HUES64 (cell line): ENCODE data around the gene CDC42SE2.

Source experiments
- H3K27ac ChIP-seq: 2 replicates; pipeline ENCODE4 v1.7.0; 2013; ENCODE audit warnings: low read depth, low read length, inconsistent platforms
- H3K27me3 ChIP-seq: 2 replicates; pipeline ENCODE4 v1.6.1; 2013; ENCODE audit warnings: mild to moderate bottlenecking, low read length; ENCODE audit not compliant: insufficient read depth
- H3K36me3 ChIP-seq: 2 replicates; pipeline ENCODE4 v1.6.1; 2013; ENCODE audit warnings: mild to moderate bottlenecking, low read length; ENCODE audit not compliant: insufficient read depth
- H3K4me1 ChIP-seq: 2 replicates; pipeline ENCODE4 v1.6.1; 2013; ENCODE audit warnings: mild to moderate bottlenecking, low read length, moderate library complexity; ENCODE audit not compliant: insufficient read depth
- H3K4me3 ChIP-seq: 2 replicates; pipeline ENCODE4 v1.5.1; 2013; ENCODE audit warnings: mild to moderate bottlenecking, low read length, moderate library complexity
- H3K9ac ChIP-seq: 2 replicates; pipeline ENCODE4 v1.6.1; 2013; ENCODE audit warnings: mild to moderate bottlenecking, low read depth, low read length
- H3K9me3 ChIP-seq: 2 replicates; pipeline ENCODE4 v1.6.1; 2013; ENCODE audit warnings: low read depth, low read length; ENCODE audit not compliant: insufficient read depth
- WGBS: fragments of 150-250, 120-280 bp; methylation state at CpG from one replicate; pipeline ENCODE4 v1.1.7; 2013; ENCODE audit warnings: missing lambda C conversion rate; 5-methylcytosine and 5-hydroxymethylcytosine counted together

The CDC42SE2 gene

DNA sequence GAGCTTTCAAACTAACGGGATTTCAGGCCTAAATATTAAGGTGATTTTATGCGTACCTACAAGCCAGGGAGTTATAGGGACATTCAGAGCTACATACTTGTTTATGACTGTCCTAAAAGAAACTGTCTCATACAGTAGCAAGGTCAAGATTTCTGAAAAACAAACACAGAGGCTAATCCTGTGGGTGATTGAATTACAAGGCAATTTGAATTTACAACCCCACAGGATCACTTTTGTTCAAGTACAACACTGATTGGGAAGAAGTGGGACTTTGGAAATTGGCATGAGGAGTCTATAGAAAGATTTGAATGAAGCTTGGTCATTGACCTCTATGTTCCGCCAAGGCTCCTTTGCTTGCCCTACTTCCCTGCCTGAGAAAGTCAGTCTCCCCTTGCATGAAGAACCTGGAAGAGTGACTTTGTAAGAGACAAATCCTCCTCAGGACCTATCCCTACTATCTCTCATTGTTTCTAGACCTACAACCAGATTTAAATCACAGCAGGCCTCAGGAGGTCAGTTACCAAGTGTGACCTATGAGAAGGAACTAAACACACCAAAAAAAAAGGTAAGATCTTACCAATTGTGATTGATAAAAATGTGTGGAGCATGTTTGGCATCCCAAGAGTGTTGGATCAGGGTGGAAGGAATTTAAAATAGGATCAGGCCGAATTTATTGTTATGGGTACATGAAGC lies 38.4 kb upstream of the CDC42SE2 start:
- H3K4me1 ChIP-seq, result peaks cover 5% of the 10 kb centered on the region; the same call in 1 of the 2 replicates
- H3K9me3 ChIP-seq, result no peaks in the 10 kb centered on the region
- WGBS, result 93% methylated on average over 4 of the region's 4 CpGs
- H3K27ac ChIP-seq, result no peak overlapping the region
- no peak overlapping the region for H3K9ac ChIP-seq
- H3K36me3 ChIP-seq, result no peaks in the 10 kb centered on the region
- no peak overlapping the region for H3K4me3 ChIP-seq
- no peaks in the 10 kb centered on the region for H3K27me3 ChIP-seq

GRCh38 chr5:131226899-131227298 lies 37.0 kb upstream of the CDC42SE2 start:
- 91% methylated on average over 2 of the region's 2 CpGs for WGBS
- Histone ChIP-seq H3K9me3 (no peaks in the 10 kb centered on the region), H3K9ac (no peak overlapping the region), H3K4me3 (no peak overlapping the region), H3K36me3 (no peaks in the 10 kb centered on the region), H3K4me1 (peaks cover 5% of the 10 kb centered on the region; the same call in 1 of the 2 replicates), H3K27ac (no peak overlapping the region), H3K27me3 (no peaks in the 10 kb centered on the region)

GRCh38 chr5:131228646-131229045 lies 35.2 kb upstream of the CDC42SE2 start:
- Histone ChIP-seq H3K27ac (no peak overlapping the region), H3K36me3 (no peaks in the 10 kb centered on the region), H3K4me3 (no peak overlapping the region), H3K27me3 (no peaks in the 10 kb centered on the region), H3K9ac (no peak overlapping the region), H3K4me1 (peaks cover 5% of the 10 kb centered on the region; the same call in 1 of the 2 replicates), H3K9me3 (no peaks in the 10 kb centered on the region)
- WGBS, result 87% methylated on average over 1 of the region's 1 CpG

- H3K36me3 ChIP-seq, result no peaks in the 10 kb centered on the region
- no peaks in the 10 kb centered on the region for H3K27me3 ChIP-seq
- no peak overlapping the region for H3K9ac ChIP-seq
- WGBS, result 94% methylated on average over 4 of the region's 4 CpGs
- peaks cover 5% of the 10 kb centered on the region; the same call in 1 of the 2 replicates for H3K4me1 ChIP-seq
- H3K27ac ChIP-seq, result no peak overlapping the region
- H3K9me3 ChIP-seq, result no peaks in the 10 kb centered on the region
- H3K4me3 ChIP-seq, result no peak overlapping the region
Observed at GRCh38 chr5:131229623-131230022, 34.2 kb upstream of the CDC42SE2 start.

DNA sequence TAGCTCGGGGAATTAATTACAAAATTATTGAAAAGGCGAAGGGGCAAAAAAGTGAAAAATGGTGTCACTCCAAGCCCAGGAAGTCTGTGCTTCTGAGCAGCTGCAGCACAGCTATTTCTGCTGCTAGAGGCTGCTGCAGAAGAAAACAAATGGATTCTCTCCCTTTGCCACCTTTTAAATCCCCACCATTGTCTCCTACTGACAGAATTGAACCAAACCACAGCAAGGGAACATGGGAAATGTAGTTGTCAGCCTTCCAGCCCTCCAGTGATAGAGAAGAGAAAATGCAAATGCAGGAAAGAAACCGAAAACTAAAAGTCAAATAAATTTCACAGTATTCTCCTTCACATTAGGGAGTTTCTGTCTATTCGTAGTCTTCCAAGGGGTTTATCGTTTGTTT lies 33.4 kb upstream of the CDC42SE2 start:
- H3K4me1 ChIP-seq, result peaks cover 5% of the 10 kb centered on the region; the same call in 1 of the 2 replicates
- H3K27me3 ChIP-seq, result no peaks in the 10 kb centered on the region
- H3K4me3 ChIP-seq, result no peak overlapping the region
- H3K9ac ChIP-seq, result no peak overlapping the region
- H3K36me3 ChIP-seq, result no peaks in the 10 kb centered on the region
- no peaks in the 10 kb centered on the region for H3K9me3 ChIP-seq
- no peak overlapping the region for H3K27ac ChIP-seq
- 78% methylated on average over 5 of the region's 5 CpGs for WGBS

DNA sequence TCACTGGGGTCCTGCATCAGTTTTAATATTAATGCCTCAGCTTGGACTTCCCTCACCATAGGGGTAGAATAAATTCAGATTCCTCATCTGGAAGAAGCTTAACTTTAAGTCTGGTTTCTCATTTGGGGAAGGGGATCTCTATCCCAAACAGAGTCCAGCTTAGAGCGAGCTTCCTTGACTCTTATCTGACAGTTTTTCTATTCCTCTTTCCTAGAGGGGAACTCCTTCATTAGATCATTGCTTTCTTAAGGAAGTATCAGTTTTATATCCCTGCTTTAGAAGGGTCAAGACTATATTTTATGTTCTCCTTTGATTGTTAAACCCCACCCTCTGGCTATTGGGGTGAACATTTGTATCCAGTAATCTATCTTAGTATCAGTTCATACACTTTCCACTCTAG lies 24.2 kb upstream of the CDC42SE2 start:
- no peaks in the 10 kb centered on the region for H3K27me3 ChIP-seq
- 100% methylated on average over 1 of the region's 1 CpG for WGBS
- H3K9ac ChIP-seq, result no peak overlapping the region
- no peaks in the 10 kb centered on the region for H3K36me3 ChIP-seq
- H3K27ac ChIP-seq, result no peak overlapping the region
- H3K9me3 ChIP-seq, result no peaks in the 10 kb centered on the region
- H3K4me1 ChIP-seq, result no peaks in the 10 kb centered on the region
- H3K4me3 ChIP-seq, result no peak overlapping the region

DNA sequence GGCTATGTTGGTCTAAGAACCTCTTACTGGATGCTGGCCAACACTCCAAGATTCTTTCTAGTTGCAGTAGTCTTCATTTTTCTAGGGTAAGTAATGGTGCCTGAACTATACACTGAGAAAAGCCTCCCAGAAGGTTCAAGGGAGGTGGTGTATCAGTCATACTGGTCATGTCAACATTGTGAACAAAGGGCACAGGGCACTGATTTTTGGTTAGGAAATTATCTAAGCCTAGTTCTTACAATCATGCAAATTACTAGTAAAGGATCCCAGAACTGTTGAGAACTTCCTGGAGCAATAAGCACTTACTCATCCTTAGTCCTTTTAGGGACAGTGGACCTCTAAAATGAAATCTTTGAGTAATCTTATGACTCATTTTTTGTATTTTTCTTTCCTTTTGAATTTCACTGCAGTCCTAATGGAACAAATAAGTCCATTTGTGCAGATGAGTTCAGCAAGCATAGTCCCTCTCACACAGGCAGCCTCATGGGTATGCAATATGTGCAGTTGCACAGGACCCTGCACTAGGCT lies 21.1 kb upstream of the CDC42SE2 start:
- no peak overlapping the region for H3K9ac ChIP-seq
- 0 out of 2 replicates have a peak, but pooled peaks cover 8% of the 10 kb centered on the region for H3K9me3 ChIP-seq
- no peak overlapping the region for H3K4me3 ChIP-seq
- no peak overlapping the region for H3K27ac ChIP-seq
- no peaks in the 10 kb centered on the region for H3K4me1 ChIP-seq
- H3K27me3 ChIP-seq, result no peaks in the 10 kb centered on the region
- no peaks in the 10 kb centered on the region for H3K36me3 ChIP-seq

- Histone ChIP-seq H3K27ac (no peak overlapping the region), H3K4me1 (no peaks in the 10 kb centered on the region), H3K4me3 (no peak overlapping the region), H3K36me3 (no peaks in the 10 kb centered on the region), H3K27me3 (no peaks in the 10 kb centered on the region), H3K9me3 (0 out of 2 replicates have a peak, but pooled peaks cover 8% of the 10 kb centered on the region), H3K9ac (no peak overlapping the region)
Observed at GRCh38 chr5:131245312-131245711, 18.5 kb upstream of the CDC42SE2 start.

GRCh38 chr5:131245948-131246347 lies 17.9 kb upstream of the CDC42SE2 start:
- Histone ChIP-seq H3K9ac (no peak overlapping the region), H3K27ac (no peak overlapping the region), H3K4me3 (no peak overlapping the region), H3K9me3 (0 out of 2 replicates have a peak, but pooled peaks cover 8% of the 10 kb centered on the region), H3K36me3 (no peaks in the 10 kb centered on the region), H3K4me1 (no peaks in the 10 kb centered on the region), H3K27me3 (no peaks in the 10 kb centered on the region)
- 100% methylated on average over 2 of the region's 2 CpGs for WGBS

DNA sequence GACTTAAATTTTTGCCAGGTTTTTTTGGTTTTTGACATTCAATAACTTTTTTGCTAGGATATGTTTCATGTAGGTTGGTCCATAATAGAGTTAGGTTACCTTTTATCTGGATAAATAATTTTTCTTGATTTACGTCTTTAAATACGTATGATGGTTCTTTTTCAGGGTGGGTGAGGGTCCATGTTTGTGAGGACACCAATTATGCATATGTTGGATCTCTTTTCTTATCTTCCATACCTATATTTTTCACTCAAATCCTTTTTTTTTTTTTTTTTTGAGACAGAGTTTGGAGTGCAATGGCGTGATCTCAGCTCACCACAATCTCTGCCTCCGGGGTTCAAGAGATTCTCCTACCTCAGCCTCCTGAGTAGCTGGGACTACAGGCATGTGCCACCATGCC lies 17.3 kb upstream of the CDC42SE2 start:
- Histone ChIP-seq H3K27ac (no peak overlapping the region), H3K4me1 (no peaks in the 10 kb centered on the region)
- WGBS, result 90% methylated on average over 4 of the region's 4 CpGs

DNA sequence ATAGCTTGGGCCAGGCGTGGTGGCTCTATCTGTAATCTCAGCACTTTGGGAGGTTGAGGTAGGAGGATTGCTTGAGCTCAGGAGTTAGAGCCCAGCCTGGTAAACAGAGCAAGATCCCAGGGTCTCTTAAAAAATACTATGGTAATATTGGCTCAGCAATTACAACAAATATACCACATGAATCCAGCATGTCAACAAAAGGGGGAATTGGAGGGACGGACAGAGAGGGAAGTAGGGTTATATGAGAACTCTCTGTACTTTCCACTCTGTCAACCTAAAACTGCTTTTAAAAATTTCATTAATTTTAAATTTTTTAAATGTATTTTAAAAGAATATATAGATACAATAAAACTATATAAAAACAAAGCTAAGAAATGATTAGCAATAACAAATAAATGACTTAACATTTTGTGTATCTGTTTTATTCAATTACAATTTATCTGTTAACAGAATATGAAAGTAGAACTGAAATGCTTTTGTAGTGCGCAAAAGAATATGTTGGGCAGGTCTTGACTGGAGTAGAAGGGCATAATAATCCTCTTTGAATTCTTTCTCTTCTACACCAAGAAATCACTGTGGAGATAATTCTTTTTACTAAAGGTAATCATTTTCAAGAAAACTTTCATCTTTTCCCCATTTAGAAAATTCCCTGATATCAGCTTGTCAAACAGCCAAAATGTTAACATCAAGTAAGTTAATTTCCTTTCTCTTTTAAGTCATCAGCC lies 12.9 kb upstream of the CDC42SE2 start:
- WGBS, result 82% methylated on average over 1 of the region's 3 CpGs
- no peaks in the 10 kb centered on the region for H3K27me3 ChIP-seq
- H3K9ac ChIP-seq, result no peak overlapping the region
- no peak overlapping the region for H3K4me3 ChIP-seq
- H3K9me3 ChIP-seq, result 0 out of 2 replicates have a peak, but pooled peaks cover 6% of the 10 kb centered on the region
- H3K36me3 ChIP-seq, result no peaks in the 10 kb centered on the region
- no peaks in the 10 kb centered on the region for H3K4me1 ChIP-seq
- no peak overlapping the region for H3K27ac ChIP-seq

More for the DNA sequence above, 17.3 kb upstream of the CDC42SE2 start:
- Histone ChIP-seq H3K27me3 (no peaks in the 10 kb centered on the region), H3K9ac (no peak overlapping the region), H3K4me3 (no peak overlapping the region), H3K36me3 (no peaks in the 10 kb centered on the region), H3K9me3 (0 out of 2 replicates have a peak, but pooled peaks cover 8% of the 10 kb centered on the region)
